H9 (cell line): ENCODE data around the gene IQSEC1. TPM values are rescaled to one million over a fixed set of nuclear protein-coding genes. Genes with fewer than 3 reads are reported as not detected.

ENCODE experiments used
- DNase-seq: peaks from one replicate; pipeline ENCODE4 v3.0.0-alpha.2; 2017
- H2AFZ ChIP-seq: one replicate; pipeline ENCODE4 v1.6.1; 2013; ENCODE audit warnings: mild to moderate bottlenecking, low read length, control low read depth, moderate library complexity
- H2AK5ac ChIP-seq: 2 replicates; pipeline ENCODE4 v1.6.1; 2013; ENCODE audit warnings: low read length, control low read depth, mixed read lengths; ENCODE audit not compliant: insufficient read length
- H2BK120ac ChIP-seq: one replicate; pipeline ENCODE4 v1.6.1; 2013; ENCODE audit warnings: low read depth, mild to moderate bottlenecking, low read length, control low read depth, inconsistent platforms; ENCODE audit not compliant: poor library complexity, severe bottlenecking
- H2BK12ac ChIP-seq: 2 replicates; pipeline ENCODE4 v1.6.1; 2013; ENCODE audit warnings: low read length, control low read depth, mixed read lengths, low read depth; ENCODE audit not compliant: insufficient read length
- H2BK15ac ChIP-seq: 2 replicates; pipeline ENCODE4 v1.6.1; 2013; ENCODE audit warnings: low read depth, low read length, control low read depth
- H2BK20ac ChIP-seq: one replicate; pipeline ENCODE4 v1.6.1; 2013; ENCODE audit warnings: low read depth, mild to moderate bottlenecking, low read length, control low read depth, inconsistent platforms; ENCODE audit not compliant: poor library complexity, severe bottlenecking
- H2BK5ac ChIP-seq: 2 replicates; pipeline ENCODE4 v1.6.1; 2013; ENCODE audit warnings: low read length, control low read depth, mixed read lengths; ENCODE audit not compliant: insufficient read length
- H3K14ac ChIP-seq: 2 replicates; pipeline ENCODE4 v1.6.1; 2013; ENCODE audit warnings: low read length, control low read depth; ENCODE audit not compliant: insufficient read depth
- H3K18ac ChIP-seq: 2 replicates; pipeline ENCODE4 v1.6.1; 2013; ENCODE audit warnings: low read depth, mild to moderate bottlenecking, mixed read lengths, low read length, control low read depth; ENCODE audit not compliant: insufficient read length
- H3K23ac ChIP-seq: 2 replicates; pipeline ENCODE4 v1.6.1; 2013; ENCODE audit warnings: low read length, control low read depth, mixed read lengths, low read depth; ENCODE audit not compliant: insufficient read length
- H3K23me2 ChIP-seq: 2 replicates; pipeline ENCODE4 v1.6.1; 2013; ENCODE audit warnings: low read depth, mild to moderate bottlenecking, mixed read lengths, low read length, control low read depth; ENCODE audit not compliant: insufficient read length, poor library complexity, severe bottlenecking
- H3K27ac ChIP-seq: 2 replicates; pipeline ENCODE4 v1.5.1; 2013; ENCODE audit warnings: low read length, control low read depth, mixed read lengths, low read depth; ENCODE audit not compliant: insufficient read length
- H3K27me3 ChIP-seq: 2 replicates; pipeline ENCODE4 v1.6.1; 2013; ENCODE audit warnings: low read length, control low read depth, inconsistent platforms; ENCODE audit not compliant: insufficient read depth
- H3K4ac ChIP-seq: 2 replicates; pipeline ENCODE4 v1.6.1; 2013; ENCODE audit warnings: low read depth, mild to moderate bottlenecking, control low read depth, inconsistent platforms, low read length, moderate library complexity
- H3K4me1 ChIP-seq: 2 replicates; pipeline ENCODE4 v1.6.1; 2013; ENCODE audit warnings: low read length, control low read depth, inconsistent platforms; ENCODE audit not compliant: insufficient read depth
- H3K4me2 ChIP-seq: 2 replicates; pipeline ENCODE4 v1.6.1; 2013; ENCODE audit warnings: low read length, control low read depth, mixed read lengths; ENCODE audit not compliant: insufficient read length, insufficient read depth
- H3K56ac ChIP-seq: 2 replicates; pipeline ENCODE4 v1.6.1; 2013; ENCODE audit warnings: low read depth, mild to moderate bottlenecking, mixed read lengths, low read length, control low read depth; ENCODE audit not compliant: insufficient read length
- H3K79me1 ChIP-seq: 2 replicates; pipeline ENCODE4 v1.6.1; 2013; ENCODE audit warnings: low read depth, mild to moderate bottlenecking, moderate library complexity, low read length, control low read depth, inconsistent platforms; ENCODE audit not compliant: insufficient read depth, poor library complexity, severe bottlenecking
- H3K79me2 ChIP-seq: 2 replicates; pipeline ENCODE4 v1.6.1; 2013; ENCODE audit warnings: low read length, control low read depth, inconsistent platforms; ENCODE audit not compliant: insufficient read depth
- H3K9ac ChIP-seq: 2 replicates; pipeline ENCODE4 v1.6.1; 2013; ENCODE audit warnings: low read length, control low read depth, mixed read lengths; ENCODE audit not compliant: insufficient read length; ENCODE audit errors: extremely low read depth
- H3K9me3 ChIP-seq: one replicate; pipeline ENCODE4 v1.6.1; 2013; ENCODE audit warnings: low read depth, low read length, inconsistent platforms; ENCODE audit not compliant: control insufficient read depth
- H3T11ph ChIP-seq: one replicate; pipeline ENCODE4 v1.6.1; 2013; ENCODE audit warnings: mild to moderate bottlenecking, low read length, control low read depth, inconsistent platforms
- H4K20me1 ChIP-seq: one replicate; pipeline ENCODE4 v1.6.1; 2013; ENCODE audit not compliant: control insufficient read depth, insufficient read length, insufficient read depth
- H4K5ac ChIP-seq: 2 replicates; pipeline ENCODE4 v1.6.1; 2013; ENCODE audit warnings: low read depth, mild to moderate bottlenecking, mixed read lengths, low read length, control low read depth; ENCODE audit not compliant: insufficient read length
- H4K8ac ChIP-seq: replicated peaks from 2 replicates; pipeline ENCODE4 v1.6.1; 2013; ENCODE audit warnings: low read length, control low read depth, mixed read lengths, low read depth; ENCODE audit not compliant: insufficient read length
- H4K91ac ChIP-seq: 2 replicates; pipeline ENCODE4 v1.6.1; 2013; ENCODE audit warnings: low read depth, mild to moderate bottlenecking, moderate library complexity, mixed read lengths, low read length, control low read depth; ENCODE audit not compliant: insufficient read length
- H3K27ac Mint-ChIP-seq, 3 experiments: 2 replicates in 2 of 3; 3 replicates in 1 of 3; pipeline ENCODE4 v1.8.0; 2020 to 2021; ENCODE audit warnings: mixed read lengths in 3 of 3, mild to moderate bottlenecking in 1 of 3, moderate library complexity in 1 of 3
- H3K27me3 Mint-ChIP-seq: 2 replicates; pipeline ENCODE4 v1.8.0; 2021; ENCODE audit warnings: low read depth, mild to moderate bottlenecking, moderate library complexity, mixed read lengths
- H3K36me3 Mint-ChIP-seq, 3 experiments: 2 replicates in 2 of 3; 3 replicates in 1 of 3; pipeline ENCODE4 v1.8.0; 2020 to 2021; ENCODE audit warnings: low read depth in 3 of 3, mixed read lengths in 3 of 3; ENCODE audit not compliant: insufficient read depth in 1 of 3
- H3K4me1 Mint-ChIP-seq, 2 experiments: 2 replicates each; pipeline ENCODE4 v1.8.0; 2020; ENCODE audit warnings: mixed read lengths in 2 of 2
- H3K4me3 Mint-ChIP-seq, 2 experiments: 2 replicates in 1 of 2; 3 replicates in 1 of 2; pipeline ENCODE4 v1.8.0; 2020 to 2021; ENCODE audit warnings: mild to moderate bottlenecking in 2 of 2, mixed read lengths in 2 of 2, moderate library complexity in 1 of 2
- H3K9me3 Mint-ChIP-seq, 2 experiments: 2 replicates in 1 of 2; 3 replicates in 1 of 2; pipeline ENCODE4 v1.8.0; 2020; ENCODE audit warnings: mild to moderate bottlenecking in 2 of 2, mixed read lengths in 2 of 2, moderate library complexity in 1 of 2
- WGBS: extraction: QIAGEN DNeasy Blood & Tissue Kit; methylation state at CpG from one replicate; pipeline ENCODE4 v1.1.7; 2013; ENCODE audit warnings: missing lambda C conversion rate, low lambda C conversion rate, mixed read lengths; ENCODE audit not compliant: insufficient read length; ENCODE audit errors: extremely low coverage; 5-methylcytosine and 5-hydroxymethylcytosine counted together
- total RNA-seq: library from RNA; stranded (reverse); gene quantifications from 2 replicates; pipeline ENCODE4 v1.2.1, GENCODE V29; 2021
- TF ChIP-seq, protein P1 (sequence below): fragments of 200-600 bp; sonication (generic); conservative IDR thresholded peaks from 3 replicates; pipeline ENCODE4 v1.8.0; 2021; ENCODE audit warnings: antibody characterized with exemption, mild to moderate bottlenecking

Gene IQSEC1
- total RNA-seq, 1 experiment from 2014 or later = 19.1 TPM

DNA sequence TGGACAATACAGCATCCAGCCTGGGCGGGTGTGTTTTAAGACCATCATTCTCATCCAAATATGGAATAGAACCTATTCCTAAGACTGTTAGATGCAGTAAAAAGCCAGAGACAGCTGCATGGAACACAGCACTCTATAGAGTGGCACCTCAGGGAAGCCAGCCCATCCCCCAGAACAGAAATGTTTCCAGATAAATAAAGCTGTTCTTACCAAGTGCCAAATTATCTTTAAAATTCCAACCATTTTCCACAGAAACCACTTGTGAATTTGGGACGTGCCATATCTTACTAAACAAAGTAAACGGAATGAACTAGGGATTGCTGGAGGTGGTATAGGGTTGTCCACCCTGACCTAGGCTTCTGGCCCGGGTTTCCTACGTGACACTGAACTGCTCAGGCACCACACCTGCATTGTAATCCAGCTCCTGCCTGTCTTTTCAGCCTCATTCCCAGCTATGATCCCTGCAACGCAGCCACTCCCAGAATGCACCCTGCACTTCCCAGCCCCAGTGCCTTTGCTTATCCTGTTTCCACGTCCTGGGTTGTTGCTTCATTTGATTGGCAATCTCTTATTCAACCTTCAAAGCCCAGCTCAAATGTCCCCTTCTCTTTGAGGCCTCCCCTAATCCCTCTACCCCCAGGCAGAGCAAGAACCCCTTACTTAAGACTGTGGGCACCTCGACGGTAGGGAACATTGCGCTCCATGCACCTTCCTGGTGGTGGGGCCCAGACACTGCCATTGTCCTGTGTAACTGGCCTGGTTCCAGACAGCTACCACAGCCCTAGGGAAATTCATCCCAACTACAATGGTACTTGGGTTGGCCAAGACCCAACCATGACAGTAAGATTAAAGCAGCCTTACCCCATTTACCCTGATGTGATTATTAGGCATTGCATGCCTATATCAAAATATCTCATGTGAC, 100.2 kb downstream of the IQSEC1 start:
- no peak overlapping the region for H3K27ac Mint-ChIP-seq
- Histone ChIP-seq H4K20me1 (no peaks in the 10 kb centered on the region), H2BK12ac (no peak overlapping the region), H3K27me3 (no peaks in the 10 kb centered on the region), H3K18ac (no peak overlapping the region), H3K56ac (no peak overlapping the region), H3K9me3 (no peaks in the 10 kb centered on the region), H3K79me1 (no peaks in the 10 kb centered on the region), H3K27ac (no peak overlapping the region), H3K79me2 (no peaks in the 10 kb centered on the region), H3K23me2 (no peaks in the 10 kb centered on the region), H2BK15ac (no peak overlapping the region), H3K4ac (no peak overlapping the region), H3K4me2 (no peak overlapping the region), H3K23ac (no peak overlapping the region), H2AFZ (no peak overlapping the region), H2BK120ac (no peak overlapping the region), H2AK5ac (no peak overlapping the region), H2BK20ac (no peak overlapping the region), H4K8ac (no peak overlapping the region), H3K4me1 (no peaks in the 10 kb centered on the region), H4K5ac (no peak overlapping the region), H3K14ac (no peak overlapping the region), H3T11ph (no peak overlapping the region), H2BK5ac (no peak overlapping the region), H4K91ac (no peak overlapping the region), H3K9ac (no peak overlapping the region)
- no CpG with 5 or more reads among the region's 10 CpGs for WGBS
- H3K27me3 Mint-ChIP-seq = peaks cover 26% of the 10 kb centered on the region
- DNase-seq = no peak
- H3K4me1 Mint-ChIP-seq = peaks cover 22 to 33% of the 10 kb centered on the region in 2 experiments
- H3K9me3 Mint-ChIP-seq = no peaks in the 10 kb centered on the region
- TF ChIP-seq, protein P1, sequence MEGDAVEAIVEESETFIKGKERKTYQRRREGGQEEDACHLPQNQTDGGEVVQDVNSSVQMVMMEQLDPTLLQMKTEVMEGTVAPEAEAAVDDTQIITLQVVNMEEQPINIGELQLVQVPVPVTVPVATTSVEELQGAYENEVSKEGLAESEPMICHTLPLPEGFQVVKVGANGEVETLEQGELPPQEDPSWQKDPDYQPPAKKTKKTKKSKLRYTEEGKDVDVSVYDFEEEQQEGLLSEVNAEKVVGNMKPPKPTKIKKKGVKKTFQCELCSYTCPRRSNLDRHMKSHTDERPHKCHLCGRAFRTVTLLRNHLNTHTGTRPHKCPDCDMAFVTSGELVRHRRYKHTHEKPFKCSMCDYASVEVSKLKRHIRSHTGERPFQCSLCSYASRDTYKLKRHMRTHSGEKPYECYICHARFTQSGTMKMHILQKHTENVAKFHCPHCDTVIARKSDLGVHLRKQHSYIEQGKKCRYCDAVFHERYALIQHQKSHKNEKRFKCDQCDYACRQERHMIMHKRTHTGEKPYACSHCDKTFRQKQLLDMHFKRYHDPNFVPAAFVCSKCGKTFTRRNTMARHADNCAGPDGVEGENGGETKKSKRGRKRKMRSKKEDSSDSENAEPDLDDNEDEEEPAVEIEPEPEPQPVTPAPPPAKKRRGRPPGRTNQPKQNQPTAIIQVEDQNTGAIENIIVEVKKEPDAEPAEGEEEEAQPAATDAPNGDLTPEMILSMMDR = no peak
- H3K36me3 Mint-ChIP-seq = no peaks in the 10 kb centered on the region; a peak in 1 of 7 replicates
- no peak overlapping the region for H3K4me3 Mint-ChIP-seq
